SKM-1 treated with dmso at 0.1 percent for 144 hours (cell line): ENCODE data around the gene RNF166.

Experiments used
- DNase-seq: peaks from one replicate; lab custom pipeline; 2025; ENCODE audit not compliant: unreplicated experiment; lab: John Stamatoyannopoulos, UW

Gene RNF166

DNA sequence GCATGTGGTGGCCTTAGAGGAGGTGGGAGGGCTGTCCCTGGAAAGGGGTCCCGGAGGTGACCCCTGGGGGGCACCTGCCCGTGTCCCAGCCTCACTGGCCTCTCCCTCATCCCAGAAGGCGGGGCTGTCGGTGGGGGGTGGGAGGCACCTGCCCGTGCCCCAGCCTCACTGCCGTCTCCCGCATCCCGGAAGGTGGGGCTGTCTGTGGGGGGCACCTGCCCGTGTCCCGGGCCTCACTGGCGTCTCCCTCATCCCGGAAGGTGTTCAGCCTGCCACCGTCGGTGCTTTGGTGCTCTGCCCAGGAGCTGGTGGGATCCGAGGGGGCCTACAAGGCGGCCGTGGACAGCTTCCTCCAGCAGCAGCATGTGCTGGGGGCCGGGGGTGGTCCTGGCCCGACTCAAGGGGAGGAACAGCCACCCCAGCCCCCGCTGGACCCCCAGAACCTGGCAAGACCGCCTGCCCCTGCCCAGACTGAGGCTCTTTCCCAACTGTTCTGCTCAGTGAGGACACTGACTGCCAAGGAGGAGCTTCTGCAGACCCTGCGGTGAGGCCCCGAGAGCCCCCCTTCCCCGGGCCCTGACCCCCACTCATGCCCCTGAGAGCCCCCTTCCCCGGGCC is 6.3 kb upstream of the RNF166 start:
- no peak for DNase-seq

DNA sequence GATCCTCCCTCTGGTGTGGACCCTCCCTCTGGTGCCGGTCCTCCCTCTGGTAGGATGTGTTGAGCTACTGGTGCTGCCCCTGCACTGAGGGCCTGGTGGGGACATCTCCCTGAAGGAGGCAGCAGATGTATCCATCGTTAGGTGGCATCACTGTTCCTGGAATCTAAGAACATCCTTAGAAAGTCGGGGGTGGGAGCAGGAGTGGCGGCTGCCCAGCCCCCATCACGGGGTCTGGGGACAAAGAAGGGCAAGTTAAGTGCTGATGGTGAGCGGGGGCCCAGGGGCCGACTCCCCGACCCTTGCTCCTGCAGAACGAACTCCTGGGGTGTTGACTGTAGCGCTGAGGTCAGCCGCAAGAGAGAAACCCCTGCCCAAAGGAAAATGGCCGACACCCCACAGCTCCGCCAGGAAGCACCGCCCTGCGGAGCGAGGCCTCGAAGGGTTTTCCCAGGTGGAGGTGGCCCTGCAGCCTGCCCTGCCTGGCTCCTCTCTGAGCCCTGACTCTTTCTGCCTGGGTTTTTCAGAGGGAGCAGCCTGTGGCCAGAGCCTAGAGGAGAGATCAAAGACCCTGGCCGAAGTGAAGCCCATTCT is 5.6 kb upstream of the RNF166 start:
- DNase-seq, result no peak

DNA sequence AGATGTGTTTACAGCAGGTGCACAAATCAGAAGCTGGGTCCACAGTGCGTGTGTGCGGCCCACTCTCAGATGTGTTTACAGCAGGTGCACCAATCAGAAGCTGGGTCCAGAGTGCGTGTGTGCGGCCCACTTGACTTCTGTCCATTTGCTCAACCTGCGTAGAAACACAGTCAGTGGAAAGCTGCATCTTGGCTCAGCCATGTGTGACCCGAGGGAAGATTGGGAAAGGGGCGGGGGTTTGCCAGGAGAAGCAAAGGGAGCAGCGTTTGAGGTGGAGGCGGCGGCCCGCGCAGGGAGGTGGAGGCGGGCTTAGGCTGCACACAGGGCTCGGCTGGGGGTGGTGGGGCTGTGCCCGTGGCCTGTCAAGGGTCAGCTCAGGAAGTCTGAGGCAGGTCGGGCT is 4.3 kb upstream of the RNF166 start:
- no peak for DNase-seq

- DNase-seq, result no peak
These were observed 988 bp upstream of the RNF166 start for GRCh38 chr16:88706965-88707826.

DNA sequence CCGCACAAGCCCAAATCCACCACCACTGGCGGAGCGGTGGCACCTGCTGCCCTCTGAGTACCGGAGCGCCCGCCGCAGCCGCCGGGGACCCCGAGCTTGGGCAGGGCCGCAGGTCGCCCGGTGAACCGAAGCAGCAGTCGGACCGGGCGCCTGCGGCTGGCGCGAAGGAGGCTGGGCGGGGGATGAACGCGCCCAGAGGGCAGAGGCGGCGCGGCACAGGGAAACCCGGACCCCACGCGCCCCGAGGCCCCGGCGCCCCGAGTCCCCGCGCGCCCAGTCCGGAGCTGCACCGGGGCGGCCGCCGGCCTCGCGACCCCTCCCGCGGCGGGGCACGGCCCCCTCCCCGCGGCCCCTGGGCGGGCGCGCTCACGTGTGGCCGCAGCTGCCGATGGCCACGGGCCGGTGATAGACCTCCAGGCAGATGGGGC is 393 bp downstream of the RNF166 start:
- no peak for DNase-seq

- DNase-seq, result peak; percentile 18
These were observed 1.0 kb downstream of the RNF166 start for GRCh38 chr16:88705076-88705684.

DNA sequence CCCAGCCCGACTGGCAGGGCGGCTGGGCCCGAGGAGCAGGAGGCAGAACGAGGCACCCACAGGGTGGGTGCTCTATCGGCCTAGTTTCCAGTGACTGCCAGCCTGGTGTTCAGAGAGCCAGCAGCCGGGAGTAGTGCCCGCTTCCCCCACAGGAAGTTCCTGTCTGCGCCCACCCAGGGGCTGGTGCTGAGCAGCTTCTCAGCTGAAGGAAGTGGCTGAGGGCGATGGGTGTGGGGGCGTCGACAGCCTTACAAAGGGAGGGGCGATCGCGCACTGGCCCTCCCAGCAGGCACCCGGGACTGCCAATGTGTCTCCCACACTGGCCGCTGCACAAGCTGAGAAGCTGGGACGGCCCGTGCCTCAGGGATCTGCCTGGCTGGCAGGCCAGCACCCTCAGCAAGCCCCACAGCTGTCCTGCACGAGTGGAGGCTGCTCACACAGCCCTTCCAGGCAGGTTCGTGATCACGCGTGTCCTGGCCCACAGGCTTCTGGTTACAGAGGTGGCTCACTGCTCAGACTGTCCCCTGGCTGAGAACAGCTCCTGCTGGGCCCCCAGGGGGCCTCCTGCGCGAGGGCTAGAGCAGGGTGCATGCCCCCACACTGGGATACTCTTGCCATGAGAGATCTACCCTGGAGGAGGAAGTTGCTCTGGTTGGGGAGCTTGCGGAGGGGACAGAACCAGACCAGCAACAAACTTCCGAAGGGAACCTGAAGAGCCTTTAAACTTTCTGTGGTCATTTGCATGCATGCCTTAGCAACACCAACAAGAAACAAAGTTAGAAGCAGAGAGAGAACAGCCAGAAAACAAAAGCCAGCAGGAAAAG is 2.5 kb downstream of the RNF166 start:
- DNase-seq, result peak; percentile 84

DNA sequence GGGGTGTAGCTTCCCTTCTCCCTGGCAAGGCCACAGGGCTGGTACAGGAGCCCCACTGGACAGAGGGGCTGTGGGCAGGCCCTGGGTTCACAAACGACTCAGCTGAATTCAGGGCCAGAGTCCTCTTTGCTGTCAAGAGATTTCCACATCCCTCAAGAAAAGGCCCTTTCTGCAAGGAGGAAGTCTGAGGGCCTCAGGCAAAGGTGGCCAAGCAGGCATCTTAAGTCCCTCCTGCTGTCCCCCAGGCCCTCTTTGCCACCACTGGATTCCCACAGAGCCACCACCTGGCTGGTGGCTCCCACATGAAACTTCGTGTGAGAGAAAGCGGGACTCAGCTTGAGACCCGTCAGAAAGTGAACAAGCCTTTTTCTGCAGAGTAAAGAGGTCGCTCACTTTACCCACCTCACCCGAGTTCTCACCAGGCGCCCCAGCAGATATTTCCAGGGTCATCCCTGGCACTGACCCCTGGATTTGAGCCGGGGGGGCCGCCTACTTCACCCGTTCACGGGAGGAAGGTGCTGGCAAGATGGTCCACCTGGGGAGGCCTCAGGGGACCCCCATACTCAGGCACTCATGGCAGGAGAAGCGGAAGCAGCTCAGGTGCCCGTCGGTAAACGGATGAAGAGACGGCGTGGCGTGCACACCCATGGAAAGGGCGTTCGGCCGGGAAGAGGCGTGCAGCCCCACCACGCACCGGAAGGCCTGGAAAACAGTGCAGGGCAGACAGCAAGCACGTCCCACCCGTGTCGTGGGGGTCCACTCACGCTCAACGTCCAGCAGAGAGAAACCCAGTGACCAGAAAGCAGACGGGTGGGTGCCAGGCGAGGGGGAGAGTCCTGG is 3.6 kb downstream of the RNF166 start:
- peak; percentile 65 for DNase-seq

GRCh38 chr16:88701581-88702370 is 4.4 kb downstream of the RNF166 start:
- no peak for DNase-seq

DNA sequence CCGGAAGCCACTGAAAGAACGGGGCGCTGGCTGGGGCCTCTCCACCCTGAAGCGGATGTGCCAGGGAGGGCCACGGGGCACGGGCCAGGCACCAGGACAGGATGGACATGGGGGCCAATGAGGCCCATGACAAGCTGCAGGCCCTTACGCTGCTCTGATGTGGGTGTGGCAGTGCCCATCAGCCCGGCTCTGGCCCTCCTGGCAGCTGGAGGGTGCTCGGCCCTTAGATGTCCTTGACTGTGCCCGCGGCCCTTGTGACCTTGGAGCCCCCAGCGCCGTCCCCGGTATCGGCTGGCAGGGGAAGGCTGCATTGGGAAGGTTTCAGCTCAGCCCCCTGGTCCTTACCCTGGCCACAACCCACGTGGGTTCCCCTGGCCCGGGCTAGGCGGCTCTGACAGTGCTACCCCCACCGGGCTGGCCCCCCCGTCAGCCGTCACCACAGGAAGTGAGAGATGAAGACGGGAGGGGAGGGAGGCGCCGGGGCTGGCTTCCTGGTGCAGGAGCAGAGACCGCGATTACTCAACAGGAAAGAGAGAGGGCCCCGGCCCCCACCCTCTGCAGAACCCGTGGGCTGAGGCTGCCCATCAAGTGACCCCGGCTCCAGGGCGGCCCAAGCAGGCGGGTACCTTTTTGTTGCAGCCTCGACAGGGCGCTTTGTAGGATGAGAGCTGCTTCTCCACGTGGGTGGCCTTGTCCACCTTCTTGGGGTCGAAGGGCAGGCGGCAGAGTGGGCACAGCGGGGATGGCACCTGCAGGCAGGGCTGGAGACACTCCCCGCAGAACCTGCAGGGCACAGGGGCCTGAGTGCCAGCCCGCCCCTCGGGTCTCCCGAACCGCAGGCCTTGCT is 5.3 kb downstream of the RNF166 start:
- DNase-seq, result peak; percentile 96

- no peak for DNase-seq
These were observed 5.9 kb downstream of the RNF166 start for GRCh38 chr16:88700322-88700635.

GRCh38 chr16:88699180-88699579 is 7.0 kb downstream of the RNF166 start:
- DNase-seq, result no peak

DNA sequence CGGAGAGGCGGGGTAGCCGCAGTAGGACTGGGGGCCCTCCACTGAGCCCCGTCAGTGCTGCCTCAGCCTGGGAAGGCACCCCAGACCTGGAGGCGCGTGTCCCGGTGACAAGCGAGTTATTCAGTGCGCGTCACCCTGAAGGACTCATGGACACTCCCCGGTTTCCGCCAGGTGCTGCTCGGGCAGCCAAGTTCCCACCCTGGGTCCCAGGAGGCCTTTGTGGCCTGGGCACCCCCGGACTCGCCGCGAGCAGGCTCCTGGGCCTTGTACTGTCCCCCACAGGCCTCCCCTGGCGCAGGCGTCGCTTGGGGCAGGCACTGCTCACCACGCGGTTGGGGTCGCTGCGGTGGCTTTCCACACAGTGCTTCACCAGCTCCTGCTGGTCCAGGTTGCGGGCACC is 7.6 kb downstream of the RNF166 start:
- DNase-seq, result no peak

DNA sequence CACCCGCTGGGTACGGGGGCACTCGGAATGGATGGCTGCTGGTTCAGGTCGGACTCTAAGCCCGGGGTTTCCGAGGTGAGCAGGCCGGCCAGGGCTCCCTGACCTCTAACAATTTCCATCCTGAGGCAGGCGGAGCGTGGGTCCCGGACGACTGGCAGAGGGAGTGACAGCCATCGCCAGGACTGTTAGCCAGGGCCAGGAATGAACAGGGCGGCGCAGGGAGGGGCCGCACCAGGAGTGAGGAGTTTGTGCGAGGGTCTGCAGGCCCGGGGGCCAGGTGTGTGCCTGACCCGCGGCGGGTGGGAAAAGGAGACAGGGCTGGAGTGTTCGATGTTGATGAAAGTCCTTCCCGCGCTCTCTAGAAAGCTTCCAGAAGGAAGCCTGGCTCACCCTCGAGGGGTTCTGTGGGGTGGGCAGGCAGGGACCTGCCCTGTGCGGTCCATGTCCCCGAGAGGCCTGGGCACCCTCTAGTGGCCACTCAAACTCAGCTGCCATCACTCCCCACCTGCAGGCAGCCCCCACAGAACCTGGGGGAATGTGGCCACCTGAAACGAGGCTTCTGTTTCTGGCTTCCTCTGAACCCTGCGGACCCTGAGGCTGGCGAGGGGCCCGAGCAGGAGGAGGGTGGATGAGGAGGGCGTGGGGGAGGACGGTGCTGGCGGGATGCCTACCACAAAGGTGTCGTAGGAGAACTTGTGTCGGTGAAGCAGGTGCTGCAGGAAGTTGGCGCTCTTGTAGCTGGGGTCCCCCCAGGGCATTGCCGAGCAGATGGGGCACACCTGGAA is 8.2 kb downstream of the RNF166 start:
- DNase-seq, result no peak

DNA sequence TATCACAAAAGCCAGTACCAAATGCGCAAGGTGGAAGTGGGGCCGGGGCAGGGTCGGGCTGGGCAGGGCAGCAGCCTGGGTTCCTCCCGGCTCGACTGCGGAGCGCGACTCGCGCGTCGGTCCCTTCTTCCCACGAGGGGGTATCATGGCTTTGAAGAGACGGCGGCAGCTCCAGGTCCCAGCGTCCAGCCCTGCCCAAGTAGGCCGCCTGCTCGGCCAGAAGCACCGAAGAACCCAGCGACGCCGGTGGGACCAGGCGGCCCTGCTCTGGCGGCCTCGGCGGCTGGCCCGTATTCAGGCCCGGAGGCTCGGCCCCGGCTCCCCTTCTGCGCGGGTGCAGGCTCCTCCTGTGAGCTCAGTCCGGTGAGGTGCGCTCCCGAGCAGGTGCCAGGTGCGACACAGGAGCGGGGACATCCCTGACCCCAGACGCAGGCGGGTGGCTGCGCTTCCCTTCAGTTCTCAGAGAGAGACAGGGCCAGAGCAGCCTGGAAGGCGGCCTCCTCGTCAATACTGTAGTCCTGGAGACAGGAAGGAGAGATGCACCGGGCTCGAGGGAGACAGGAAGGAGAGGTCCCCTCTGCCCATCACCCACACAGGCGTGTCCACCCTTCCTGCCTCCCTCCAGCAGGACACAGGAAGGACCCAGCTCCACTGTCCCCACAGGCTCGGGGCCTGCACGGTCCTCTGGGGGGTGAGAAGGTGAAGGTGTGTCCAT is 8.9 kb downstream of the RNF166 start:
- no peak for DNase-seq

- DNase-seq, result no peak
These were observed 9.8 kb downstream of the RNF166 start for GRCh38 chr16:88696441-88696840.

DNA sequence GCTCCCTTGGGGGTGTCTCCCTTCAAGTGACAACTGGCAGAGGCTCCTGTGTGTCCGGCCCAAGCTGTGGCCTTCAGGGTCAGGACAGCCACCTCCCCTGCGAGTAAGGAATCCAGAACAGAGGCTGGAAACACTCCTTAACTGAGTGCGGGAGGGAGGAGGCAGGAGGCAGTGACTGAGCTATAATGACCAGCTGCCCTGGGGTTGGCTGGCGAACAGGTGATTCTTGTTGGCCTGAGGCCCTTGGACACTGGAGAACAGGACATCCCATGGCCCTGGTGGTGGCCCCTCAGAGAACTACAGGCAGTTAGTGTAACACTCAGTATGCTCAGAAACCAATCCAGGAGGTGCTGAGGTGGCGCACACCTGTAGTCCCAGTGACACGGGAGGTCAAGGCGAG is 10.5 kb downstream of the RNF166 start:
- DNase-seq, result no peak
